GM23338 (cell line): ENCODE data around the gene NOX5.

ENCODE experiments used
- CREB1 ChIP-seq: fragments of 250-450 bp; sonication (Bioruptor Pico); IDR thresholded peaks from 2 replicates; pipeline ENCODE4 v1.5.0; 2020; ENCODE audit warnings: low read depth, mild to moderate bottlenecking, moderate library complexity
- EZH2 ChIP-seq: fragments of 200-600 bp; sonication (generic); IDR thresholded peaks from one replicate; pipeline ENCODE4 v1.8.0; 2017; ENCODE audit warnings: antibody characterized with exemption, mild to moderate bottlenecking, low read depth; ENCODE audit not compliant: unreplicated experiment
- EZH2phosphoT487 ChIP-seq: fragments of 200-600 bp; sonication (generic); IDR thresholded peaks from one replicate; pipeline ENCODE4 v1.8.1; 2018; ENCODE audit warnings: antibody characterized with exemption; ENCODE audit not compliant: unreplicated experiment
- ZNF331 ChIP-seq: fragments of 250-450 bp; sonication (Bioruptor Pico); IDR thresholded peaks from 2 replicates; pipeline ENCODE4 v1.5.0; 2020; ENCODE audit warnings: low read depth, mild to moderate bottlenecking, moderate library complexity
- TF ChIP-seq, protein P1 (sequence below), 2 experiments: fragments of 200-600 bp in 1 of 2; sonication (generic) in 1 of 2; conservative IDR thresholded peaks; 2 replicates each; pipeline versions ENCODE4 v1.5.1 to v1.6.1; 2016 to 2017; ENCODE audit warnings: antibody characterized with exemption in 2 of 2, low read depth in 2 of 2, mild to moderate bottlenecking in 2 of 2, moderate library complexity in 1 of 2
- TF ChIP-seq, protein P2 (sequence below): IDR thresholded peaks from one replicate; pipeline ENCODE4 v1.6.1; 2018; ENCODE audit warnings: antibody characterized with exemption; ENCODE audit not compliant: unreplicated experiment

DNA sequence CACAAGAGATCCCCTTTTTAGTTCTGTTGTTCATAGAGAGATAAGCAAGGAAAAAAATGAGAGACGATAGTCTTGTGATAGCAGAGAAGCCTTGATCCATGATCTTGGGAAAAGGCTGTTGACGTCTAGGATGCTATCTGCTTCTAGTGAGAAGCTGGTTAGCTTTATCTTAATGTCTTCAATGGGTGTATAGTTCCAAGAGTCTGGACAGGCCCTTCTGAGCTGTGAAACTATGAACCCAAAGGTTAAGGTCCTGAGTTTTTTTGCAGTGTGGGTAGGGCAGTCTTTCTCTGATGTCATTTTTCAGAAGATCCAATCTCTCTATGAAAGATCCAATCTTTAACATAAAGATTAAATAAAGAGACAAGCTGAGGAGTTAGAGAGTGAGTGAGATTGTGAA lies 10.5 kb upstream of the NOX5 start:
- TF ChIP-seq EZH2phosphoT487 (no peak), ZNF331 (CRISPR knock-in tag) (no peak), EZH2 (no peak), CREB1 (CRISPR knock-in tag) (no peak)
- TF ChIP-seq, protein P1, sequence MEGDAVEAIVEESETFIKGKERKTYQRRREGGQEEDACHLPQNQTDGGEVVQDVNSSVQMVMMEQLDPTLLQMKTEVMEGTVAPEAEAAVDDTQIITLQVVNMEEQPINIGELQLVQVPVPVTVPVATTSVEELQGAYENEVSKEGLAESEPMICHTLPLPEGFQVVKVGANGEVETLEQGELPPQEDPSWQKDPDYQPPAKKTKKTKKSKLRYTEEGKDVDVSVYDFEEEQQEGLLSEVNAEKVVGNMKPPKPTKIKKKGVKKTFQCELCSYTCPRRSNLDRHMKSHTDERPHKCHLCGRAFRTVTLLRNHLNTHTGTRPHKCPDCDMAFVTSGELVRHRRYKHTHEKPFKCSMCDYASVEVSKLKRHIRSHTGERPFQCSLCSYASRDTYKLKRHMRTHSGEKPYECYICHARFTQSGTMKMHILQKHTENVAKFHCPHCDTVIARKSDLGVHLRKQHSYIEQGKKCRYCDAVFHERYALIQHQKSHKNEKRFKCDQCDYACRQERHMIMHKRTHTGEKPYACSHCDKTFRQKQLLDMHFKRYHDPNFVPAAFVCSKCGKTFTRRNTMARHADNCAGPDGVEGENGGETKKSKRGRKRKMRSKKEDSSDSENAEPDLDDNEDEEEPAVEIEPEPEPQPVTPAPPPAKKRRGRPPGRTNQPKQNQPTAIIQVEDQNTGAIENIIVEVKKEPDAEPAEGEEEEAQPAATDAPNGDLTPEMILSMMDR (conservative IDR thresholded peaks at IDR 0.05; ENCODE audit: low read depth in 2 of 2): no peak
- TF ChIP-seq, protein P2, sequence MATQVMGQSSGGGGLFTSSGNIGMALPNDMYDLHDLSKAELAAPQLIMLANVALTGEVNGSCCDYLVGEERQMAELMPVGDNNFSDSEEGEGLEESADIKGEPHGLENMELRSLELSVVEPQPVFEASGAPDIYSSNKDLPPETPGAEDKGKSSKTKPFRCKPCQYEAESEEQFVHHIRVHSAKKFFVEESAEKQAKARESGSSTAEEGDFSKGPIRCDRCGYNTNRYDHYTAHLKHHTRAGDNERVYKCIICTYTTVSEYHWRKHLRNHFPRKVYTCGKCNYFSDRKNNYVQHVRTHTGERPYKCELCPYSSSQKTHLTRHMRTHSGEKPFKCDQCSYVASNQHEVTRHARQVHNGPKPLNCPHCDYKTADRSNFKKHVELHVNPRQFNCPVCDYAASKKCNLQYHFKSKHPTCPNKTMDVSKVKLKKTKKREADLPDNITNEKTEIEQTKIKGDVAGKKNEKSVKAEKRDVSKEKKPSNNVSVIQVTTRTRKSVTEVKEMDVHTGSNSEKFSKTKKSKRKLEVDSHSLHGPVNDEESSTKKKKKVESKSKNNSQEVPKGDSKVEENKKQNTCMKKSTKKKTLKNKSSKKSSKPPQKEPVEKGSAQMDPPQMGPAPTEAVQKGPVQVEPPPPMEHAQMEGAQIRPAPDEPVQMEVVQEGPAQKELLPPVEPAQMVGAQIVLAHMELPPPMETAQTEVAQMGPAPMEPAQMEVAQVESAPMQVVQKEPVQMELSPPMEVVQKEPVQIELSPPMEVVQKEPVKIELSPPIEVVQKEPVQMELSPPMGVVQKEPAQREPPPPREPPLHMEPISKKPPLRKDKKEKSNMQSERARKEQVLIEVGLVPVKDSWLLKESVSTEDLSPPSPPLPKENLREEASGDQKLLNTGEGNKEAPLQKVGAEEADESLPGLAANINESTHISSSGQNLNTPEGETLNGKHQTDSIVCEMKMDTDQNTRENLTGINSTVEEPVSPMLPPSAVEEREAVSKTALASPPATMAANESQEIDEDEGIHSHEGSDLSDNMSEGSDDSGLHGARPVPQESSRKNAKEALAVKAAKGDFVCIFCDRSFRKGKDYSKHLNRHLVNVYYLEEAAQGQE: no peak
